ENCODE results near the gene DSG3. TPM values are rescaled to one million over a fixed set of nuclear protein-coding genes. Genes with fewer than 3 reads are reported as not detected.

The DSG3 gene
- total and polyA plus RNA-seq, 2 of the 8 experiments (the other 6 are each of a cell fraction or from before 2014, with no cell fraction given), result 0.03 to 0.07 TPM

GRCh38 chr18:31497836-31498573 lies 50.5 kb downstream of the DSG3 start, which contains the start of gene DSG2 (continued):
- TF ChIP-seq CHD7 (IDR thresholded peaks at IDR 0.05; ENCODE audit: insufficient replicate concordance, low read length) (no peak), MAFK (IDR thresholded peaks at IDR 0.05; ENCODE audit: low read depth, low read length) (no peak), TBP (IDR thresholded peaks at IDR 0.05; ENCODE audit: low read depth, low read length) (peak; percentile 59; the same call in 1 of the 2 replicates), ASH2L (IDR thresholded peaks at IDR 0.05; ENCODE audit: low read length) (peak; percentile 75), SIN3A (conservative IDR thresholded peaks at IDR 0.05 in 1 of 2, IDR thresholded peaks at IDR 0.05 in 1 of 2; ENCODE audit: low read depth in 1 of 2, low read length in 2 of 2) (0 out of 4 replicates have a peak, but pooled peaks of 1 of the 2 experiments have one; percentile 5), SUZ12 (IDR thresholded peaks at IDR 0.05; ENCODE audit: low read length) (no peak), CHD1 (IDR thresholded peaks at IDR 0.05; ENCODE audit: low read depth, low read length) (no peak), NANOG (IDR thresholded peaks at IDR 0.05; ENCODE audit: insufficient read depth, low read depth, low read length, poor library complexity, severe bottlenecking) (no peak), SIX5 (IDR thresholded peaks at IDR 0.05; ENCODE audit: low read depth, low read length) (no peak), KDM5A (IDR thresholded peaks at IDR 0.05; ENCODE audit: low read length) (no peak)

All from H1 (cell line).